ENCODE data around the gene NCKAP5.

GRCh38 chr2:132789066-132789465 is 779.2 kb downstream of the NCKAP5 start:
- TF ChIP-seq EP300 (IDR thresholded peaks at IDR 0.05) (no peak), POLR2A (IDR thresholded peaks at IDR 0.05) (no peak), POLR2AphosphoS5 (IDR thresholded peaks at IDR 0.05) (no peak)
- TF ChIP-seq, protein P1, sequence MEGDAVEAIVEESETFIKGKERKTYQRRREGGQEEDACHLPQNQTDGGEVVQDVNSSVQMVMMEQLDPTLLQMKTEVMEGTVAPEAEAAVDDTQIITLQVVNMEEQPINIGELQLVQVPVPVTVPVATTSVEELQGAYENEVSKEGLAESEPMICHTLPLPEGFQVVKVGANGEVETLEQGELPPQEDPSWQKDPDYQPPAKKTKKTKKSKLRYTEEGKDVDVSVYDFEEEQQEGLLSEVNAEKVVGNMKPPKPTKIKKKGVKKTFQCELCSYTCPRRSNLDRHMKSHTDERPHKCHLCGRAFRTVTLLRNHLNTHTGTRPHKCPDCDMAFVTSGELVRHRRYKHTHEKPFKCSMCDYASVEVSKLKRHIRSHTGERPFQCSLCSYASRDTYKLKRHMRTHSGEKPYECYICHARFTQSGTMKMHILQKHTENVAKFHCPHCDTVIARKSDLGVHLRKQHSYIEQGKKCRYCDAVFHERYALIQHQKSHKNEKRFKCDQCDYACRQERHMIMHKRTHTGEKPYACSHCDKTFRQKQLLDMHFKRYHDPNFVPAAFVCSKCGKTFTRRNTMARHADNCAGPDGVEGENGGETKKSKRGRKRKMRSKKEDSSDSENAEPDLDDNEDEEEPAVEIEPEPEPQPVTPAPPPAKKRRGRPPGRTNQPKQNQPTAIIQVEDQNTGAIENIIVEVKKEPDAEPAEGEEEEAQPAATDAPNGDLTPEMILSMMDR (IDR thresholded peaks at IDR 0.05) = no peak

All from upper lobe of left lung (tissue), 4 donors.